HG03135 (cell line): ENCODE results near the gene IPPK.
"Not testable (repeated sequence)": the region's sequence is repeated elsewhere in the genome, so short reads cannot be mapped to it uniquely, and the experiment has no call there.

Experiments
- ATAC-seq: cut with Tn5 transposase; IDR thresholded peaks from one replicate; pipeline ENCODE4 v1.9.1; 2021; ENCODE audit warnings: mild to moderate bottlenecking, moderate library complexity; ENCODE audit not compliant: unreplicated experiment

The IPPK gene

DNA sequence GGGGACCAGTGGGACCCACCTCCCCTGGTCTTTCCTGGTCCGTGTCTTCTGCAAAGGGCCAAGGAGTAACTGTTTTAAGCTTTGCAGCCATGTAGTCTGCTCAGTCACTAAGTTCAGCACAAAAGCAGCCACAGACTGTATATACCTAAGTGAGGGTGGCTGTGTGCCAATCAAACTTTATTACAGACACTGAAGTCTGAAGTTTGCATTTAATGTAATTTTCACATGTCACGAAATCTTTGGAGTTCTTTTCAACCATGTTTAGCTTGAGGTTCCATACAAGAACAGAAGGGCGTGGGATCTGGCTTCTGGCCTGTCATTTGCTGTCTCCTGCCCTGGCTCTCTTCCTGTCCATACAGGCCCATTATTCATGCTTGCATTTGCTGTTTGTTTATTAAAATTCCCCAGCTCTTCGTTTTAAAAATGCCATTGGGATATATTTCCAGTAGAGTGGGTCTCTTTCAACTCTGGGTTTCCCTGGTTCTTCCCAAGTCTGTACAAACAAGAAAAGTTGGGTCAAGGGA lies 69.9 kb downstream of the IPPK start:
- no peak for ATAC-seq

- no peak for ATAC-seq
Observed at GRCh38 chr9:92598382-92598781, 71.5 kb downstream of the IPPK start.

- ATAC-seq = no peak
Observed at GRCh38 chr9:92595930-92596329, 74.0 kb downstream of the IPPK start.

- not testable (repeated sequence) for ATAC-seq
Observed at GRCh38 chr9:92595075-92595474, 74.9 kb downstream of the IPPK start.

GRCh38 chr9:92592946-92593861 lies 76.7 kb downstream of the IPPK start:
- no peak for ATAC-seq

DNA sequence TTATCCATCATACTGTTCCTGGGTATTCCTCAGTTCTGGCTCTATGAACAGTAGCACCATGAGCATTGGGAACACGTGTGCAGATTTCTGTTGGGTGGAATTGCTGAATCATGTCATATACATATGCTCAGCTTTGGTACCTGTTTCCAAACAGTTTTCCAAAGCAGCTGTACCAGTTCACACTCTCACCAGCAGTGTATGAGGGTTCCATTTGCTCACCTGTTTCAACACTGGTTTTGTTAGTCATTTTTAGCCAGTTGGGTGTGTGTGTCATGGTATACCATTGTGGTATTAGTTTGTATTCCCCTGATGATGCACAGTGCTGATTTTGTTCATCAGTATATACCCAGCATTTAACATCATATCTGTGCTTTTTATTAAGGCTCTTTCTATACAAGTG lies 77.4 kb downstream of the IPPK start:
- no peak for ATAC-seq

DNA sequence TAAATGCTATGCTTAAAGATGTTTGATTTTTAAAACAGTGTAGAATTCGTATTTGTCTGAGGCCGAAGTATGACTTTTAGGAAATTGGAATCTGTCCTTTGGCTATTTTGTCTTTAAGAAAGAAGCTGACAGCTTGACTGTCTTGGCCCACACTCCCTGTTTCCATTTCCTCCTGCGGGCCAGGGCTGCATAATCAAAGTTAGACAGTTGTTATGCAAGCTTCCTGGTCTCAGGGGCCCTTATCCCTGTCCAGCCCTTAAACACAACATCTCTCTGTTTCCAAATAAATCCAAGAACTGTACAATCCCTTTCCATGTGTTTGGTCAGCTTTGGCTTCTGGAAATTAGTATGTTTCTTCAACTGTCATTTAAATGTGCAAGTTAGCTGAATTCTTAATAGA lies 79.6 kb downstream of the IPPK start:
- ATAC-seq = no peak

GRCh38 chr9:92589923-92590322 lies 80.0 kb downstream of the IPPK start:
- ATAC-seq = no peak

DNA sequence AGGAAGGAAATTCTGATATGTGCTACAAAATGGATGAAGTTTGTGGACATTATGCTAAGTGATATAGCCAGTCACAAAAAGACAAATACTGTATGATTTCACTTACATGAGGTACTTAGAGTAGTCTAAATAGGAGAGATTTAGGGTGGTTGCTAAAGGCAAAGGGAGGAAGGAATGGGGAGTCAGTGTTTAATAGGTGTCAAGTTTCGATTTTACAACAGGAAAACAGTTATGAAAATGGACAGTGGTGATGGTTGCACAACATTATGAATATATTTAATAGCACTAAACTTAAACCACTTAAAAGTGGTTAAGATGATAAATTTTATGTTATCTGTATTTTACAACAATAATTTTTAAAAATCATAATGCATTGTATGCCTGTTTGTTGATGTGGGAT lies 93.8 kb downstream of the IPPK start:
- ATAC-seq = no peak

DNA sequence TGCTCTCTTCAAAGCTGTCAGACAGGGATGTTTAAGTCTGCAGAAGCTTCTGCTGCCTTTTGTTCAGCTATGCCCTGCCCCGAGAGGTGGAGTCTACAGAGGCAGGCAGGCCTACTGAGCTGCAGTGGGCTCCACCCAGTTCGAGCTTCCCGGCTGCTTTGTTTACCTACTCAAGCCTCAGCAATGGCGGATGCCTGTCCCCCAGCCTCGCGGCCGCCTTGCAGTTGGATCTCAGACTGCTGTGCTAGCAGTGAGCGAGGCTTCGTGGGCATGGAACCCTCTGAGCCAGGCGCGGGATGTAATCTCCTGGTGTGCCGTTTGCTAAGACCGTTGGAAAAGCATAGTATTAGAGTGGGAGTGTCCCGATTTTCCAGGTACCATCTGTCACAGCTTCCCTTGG lies 96.3 kb downstream of the IPPK start:
- not testable (repeated sequence) for ATAC-seq

GRCh38 chr9:92571871-92572270 lies 98.1 kb downstream of the IPPK start:
- not testable (repeated sequence) for ATAC-seq

DNA sequence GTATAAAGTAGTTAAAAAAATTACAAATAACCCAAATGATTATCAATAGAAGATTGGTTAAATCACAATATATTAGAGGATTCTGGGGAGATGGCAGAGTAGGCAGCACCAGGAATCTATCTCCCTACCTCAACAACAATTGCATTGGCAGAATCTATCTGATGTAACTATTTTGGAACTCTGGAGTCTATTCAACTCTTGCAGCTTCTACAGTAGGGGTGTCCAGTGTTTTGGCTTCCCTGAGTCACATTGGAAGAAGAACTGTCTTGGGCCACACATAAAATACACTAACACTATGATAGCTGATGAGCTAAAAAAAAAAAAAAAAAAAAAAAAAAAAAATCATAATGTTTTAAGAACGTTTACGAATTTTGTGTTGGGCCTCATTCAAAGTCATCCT lies 104.9 kb downstream of the IPPK start:
- ATAC-seq = no peak

DNA sequence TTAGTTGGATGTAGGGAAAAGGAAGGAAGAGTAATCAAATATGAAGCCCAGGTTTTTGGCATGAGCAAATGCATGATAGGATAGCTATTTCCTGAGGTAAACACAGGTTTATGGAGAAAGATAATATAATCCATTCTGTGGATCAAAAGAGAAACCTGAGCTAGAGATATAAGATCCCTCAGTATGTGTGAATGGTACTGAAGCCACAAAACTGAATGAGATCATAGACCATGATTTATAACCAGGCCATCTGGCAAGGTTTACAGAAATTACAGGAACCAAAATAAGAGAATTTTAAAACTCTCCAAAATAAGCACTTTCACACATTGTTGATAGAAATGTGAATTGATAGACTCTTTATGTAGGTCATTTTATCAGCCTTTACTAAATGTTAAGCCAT lies 105.4 kb downstream of the IPPK start:
- ATAC-seq = no peak
